Astrocyte (in vitro differentiated cells and primary cell): ENCODE data around the gene NR5A2. TPM values are rescaled to one million over a fixed set of nuclear protein-coding genes. Genes with fewer than 3 reads are reported as not detected.
A peak's percentile ranks its signal among the peaks of the same experiment; 100 is the strongest.

ENCODE experiments used
- DNase-seq: peaks from one replicate; pipeline ENCODE4 v3.0.0-alpha.2; 2010; ENCODE audit warnings: low read depth
- FAIRE-seq: peaks from 2 replicates; lab custom pipeline; 2011; peaks lifted over from hg19 to GRCh38; lab: Jason Lieb, UNC
- H2AFZ ChIP-seq: 2 replicates; pipeline ENCODE4 v1.6.0; 2012; ENCODE audit warnings: low read depth, low read length, inconsistent platforms
- H3K27ac ChIP-seq: 2 replicates; pipeline ENCODE4 v1.5.1; 2011; ENCODE audit warnings: low read depth, low read length, inconsistent platforms
- H3K27me3 ChIP-seq: 2 replicates; pipeline ENCODE4 v1.6.0; 2011; ENCODE audit warnings: low read length, inconsistent platforms; ENCODE audit not compliant: insufficient read depth
- H3K36me3 ChIP-seq: 2 replicates; pipeline ENCODE4 v1.5.1; 2011; ENCODE audit warnings: low read length, inconsistent platforms; ENCODE audit not compliant: insufficient read depth
- H3K4me1 ChIP-seq: 2 replicates; pipeline ENCODE4 v1.5.1; 2011; ENCODE audit warnings: low read length, inconsistent platforms; ENCODE audit not compliant: insufficient read depth
- H3K4me2 ChIP-seq: 2 replicates; pipeline ENCODE4 v1.6.0; 2012; ENCODE audit warnings: low read length, inconsistent platforms
- H3K4me3 ChIP-seq: 2 replicates; pipeline ENCODE4 v1.5.1; 2011; ENCODE audit warnings: low read depth, mild to moderate bottlenecking, low read length, inconsistent platforms; ENCODE audit not compliant: insufficient read depth
- H3K79me2 ChIP-seq: 2 replicates; pipeline ENCODE4 v1.6.0; 2012; ENCODE audit warnings: mild to moderate bottlenecking, low read length, inconsistent platforms; ENCODE audit not compliant: insufficient read depth
- H3K9ac ChIP-seq: 2 replicates; pipeline ENCODE4 v1.6.0; 2012; ENCODE audit warnings: mild to moderate bottlenecking, low read length, inconsistent platforms
- H3K9me3 ChIP-seq: 2 replicates; pipeline ENCODE4 v1.5.1; 2012; ENCODE audit warnings: low read depth, mild to moderate bottlenecking, low read length, inconsistent platforms; ENCODE audit not compliant: insufficient read depth
- H4K20me1 ChIP-seq: 2 replicates; pipeline ENCODE4 v1.6.0; 2012; ENCODE audit warnings: low read length, inconsistent platforms; ENCODE audit not compliant: insufficient read depth
- H3K27ac Mint-ChIP-seq: one replicate; pipeline ENCODE4 v1.8.0; 2021; ENCODE audit warnings: mild to moderate bottlenecking, mixed read lengths; ENCODE audit not compliant: unreplicated experiment
- H3K27me3 Mint-ChIP-seq: one replicate; pipeline ENCODE4 v1.8.0; 2021; ENCODE audit warnings: low read depth, mixed read lengths; ENCODE audit not compliant: unreplicated experiment
- H3K36me3 Mint-ChIP-seq: one replicate; pipeline ENCODE4 v1.8.0; 2021; ENCODE audit warnings: low read depth, mixed read lengths; ENCODE audit not compliant: unreplicated experiment
- H3K4me1 Mint-ChIP-seq: one replicate; pipeline ENCODE4 v1.8.0; 2021; ENCODE audit warnings: low read depth, mixed read lengths; ENCODE audit not compliant: unreplicated experiment
- H3K4me3 Mint-ChIP-seq: one replicate; pipeline ENCODE4 v1.8.0; 2021; ENCODE audit warnings: mild to moderate bottlenecking, moderate library complexity, mixed read lengths; ENCODE audit not compliant: unreplicated experiment
- H3K9me3 Mint-ChIP-seq: one replicate; pipeline ENCODE4 v1.8.0; 2021; ENCODE audit warnings: mild to moderate bottlenecking, mixed read lengths; ENCODE audit not compliant: unreplicated experiment
- CTCF ChIP-seq: IDR thresholded peaks from 2 replicates; pipeline ENCODE4 v1.5.1; 2011; ENCODE audit warnings: low read depth, mild to moderate bottlenecking, inconsistent platforms, low read length, moderate library complexity; ENCODE audit not compliant: insufficient read depth
- EZH2 ChIP-seq: IDR thresholded peaks from 2 replicates; pipeline ENCODE4 v1.6.1; 2012; ENCODE audit warnings: mild to moderate bottlenecking, low read length, inconsistent platforms; ENCODE audit not compliant: insufficient read depth
- total RNA-seq: library from RNA; stranded (reverse); gene quantifications from 2 replicates; pipeline ENCODE4 v1.2.1, GENCODE V29; 2021

NR5A2 gene
- total RNA-seq, 1 donor from 2014 or later: 0.39 TPM

GRCh38 chr1:200154069-200154767 lies 126.7 kb downstream of the NR5A2 start:
- Histone ChIP-seq H3K27me3 (no peaks in the 10 kb centered on the region), H3K4me3 (no peak overlapping the region), H3K4me2 (no peak overlapping the region), H4K20me1 (no peaks in the 10 kb centered on the region), H3K79me2 (no peaks in the 10 kb centered on the region), H3K9ac (no peak overlapping the region), H3K27ac (no peak overlapping the region), H3K9me3 (no peaks in the 10 kb centered on the region), H3K4me1 (no peaks in the 10 kb centered on the region), H3K36me3 (no peaks in the 10 kb centered on the region), H2AFZ (no peak overlapping the region)
- peak; percentile 8 for DNase-seq
- Mint-ChIP-seq H3K27me3 (no peaks in the 10 kb centered on the region), H3K4me3 (no peak overlapping the region), H3K36me3 (no peaks in the 10 kb centered on the region), H3K27ac (no peak overlapping the region), H3K9me3 (no peaks in the 10 kb centered on the region), H3K4me1 (peaks cover 15% of the 10 kb centered on the region)
- TF ChIP-seq EZH2 (no peak), CTCF (no peak)
- no peak for FAIRE-seq

DNA sequence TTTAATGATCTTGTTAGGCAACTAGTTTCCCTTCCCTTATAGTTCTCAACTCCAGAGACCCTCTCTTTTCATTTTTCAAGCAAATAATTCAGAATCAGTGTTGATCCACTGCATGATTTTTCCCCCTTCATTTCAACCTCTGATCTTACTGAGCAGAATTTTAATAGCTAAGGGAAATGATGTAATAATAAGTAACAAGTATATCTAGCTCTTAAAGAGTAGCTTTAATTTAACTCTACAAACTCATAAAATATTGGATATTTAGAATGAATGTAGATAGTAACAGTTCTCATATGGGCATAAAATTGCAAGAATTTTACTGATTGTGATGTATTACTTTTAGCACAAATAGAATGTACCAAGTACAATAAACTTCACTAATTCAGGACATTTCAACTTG lies 130.2 kb downstream of the NR5A2 start:
- peaks cover 6% of the 10 kb centered on the region for H3K4me1 Mint-ChIP-seq
- Histone ChIP-seq H3K36me3 (no peaks in the 10 kb centered on the region), H3K27me3 (no peaks in the 10 kb centered on the region), H3K4me1 (no peaks in the 10 kb centered on the region), H3K79me2 (no peaks in the 10 kb centered on the region), H3K4me2 (no peak overlapping the region), H3K27ac (no peak overlapping the region), H2AFZ (no peak overlapping the region), H3K9ac (no peak overlapping the region), H3K4me3 (no peak overlapping the region), H4K20me1 (no peaks in the 10 kb centered on the region), H3K9me3 (no peaks in the 10 kb centered on the region)
- TF ChIP-seq EZH2: no peak
- TF ChIP-seq CTCF: no peak
- FAIRE-seq: peak; percentile 17
- H3K27me3 Mint-ChIP-seq: no peaks in the 10 kb centered on the region
- no peak for DNase-seq
- no peaks in the 10 kb centered on the region for H3K9me3 Mint-ChIP-seq
- H3K36me3 Mint-ChIP-seq: no peaks in the 10 kb centered on the region
- H3K4me3 Mint-ChIP-seq: no peak overlapping the region
- no peak overlapping the region for H3K27ac Mint-ChIP-seq

DNA sequence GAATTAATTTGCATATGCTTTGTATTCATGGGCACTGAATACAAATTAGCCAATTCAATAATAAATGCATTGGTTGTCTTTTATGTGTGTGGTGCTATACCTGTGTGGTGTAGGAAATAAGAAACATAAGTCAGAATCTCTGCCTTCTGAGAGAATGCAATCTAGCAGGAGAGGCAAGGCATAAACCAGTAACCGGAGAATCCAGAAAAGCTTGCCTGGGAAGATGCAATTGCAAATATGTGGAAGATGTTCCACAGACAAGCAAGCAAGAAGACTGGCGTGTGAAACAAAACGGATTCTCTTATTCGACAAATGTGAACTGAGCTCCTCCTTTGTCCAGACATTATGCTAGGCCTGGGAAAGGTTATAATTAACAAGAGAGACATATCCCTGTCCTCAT lies 134.3 kb downstream of the NR5A2 start:
- Mint-ChIP-seq H3K4me1 (no peaks in the 10 kb centered on the region), H3K9me3 (no peaks in the 10 kb centered on the region), H3K4me3 (no peak overlapping the region), H3K27me3 (peaks cover 1% of the 10 kb centered on the region), H3K36me3 (no peaks in the 10 kb centered on the region), H3K27ac (no peak overlapping the region)
- Histone ChIP-seq H3K79me2 (no peaks in the 10 kb centered on the region), H3K27ac (no peak overlapping the region), H3K4me3 (no peak overlapping the region), H3K4me1 (no peaks in the 10 kb centered on the region), H4K20me1 (no peaks in the 10 kb centered on the region), H2AFZ (no peak overlapping the region), H3K9me3 (no peaks in the 10 kb centered on the region), H3K36me3 (no peaks in the 10 kb centered on the region), H3K9ac (no peak overlapping the region), H3K27me3 (peaks cover under 1% of the 10 kb centered on the region), H3K4me2 (no peak overlapping the region)
- FAIRE-seq (no peak), DNase-seq (no peak)
- TF ChIP-seq EZH2 (no peak), CTCF (no peak)
